Endothelial cell (in vitro differentiated cells): ENCODE data around the gene PADI6. TPM values are rescaled to one million over a fixed set of nuclear protein-coding genes. Genes with fewer than 3 reads are reported as not detected.

Experiments used
- DNase-seq: peaks from one replicate; pipeline ENCODE4 v3.0.0; 2021; ENCODE audit warnings: low spot score
- H3K27ac Mint-ChIP-seq: one replicate; pipeline ENCODE4 v1.8.0; 2021; ENCODE audit warnings: mixed read lengths, inconsistent platforms; ENCODE audit not compliant: unreplicated experiment
- H3K27me3 Mint-ChIP-seq: one replicate; pipeline ENCODE4 v1.8.0; 2021; ENCODE audit warnings: mild to moderate bottlenecking, moderate library complexity, mixed read lengths, inconsistent platforms; ENCODE audit not compliant: unreplicated experiment
- H3K36me3 Mint-ChIP-seq: one replicate; pipeline ENCODE4 v1.8.0; 2021; ENCODE audit warnings: mild to moderate bottlenecking, low read depth, mixed read lengths, inconsistent platforms; ENCODE audit not compliant: unreplicated experiment
- H3K4me1 Mint-ChIP-seq: one replicate; pipeline ENCODE4 v1.8.0; 2021; ENCODE audit warnings: mild to moderate bottlenecking, mixed read lengths, inconsistent platforms; ENCODE audit not compliant: unreplicated experiment
- H3K4me3 Mint-ChIP-seq: one replicate; pipeline ENCODE4 v1.8.0; 2021; ENCODE audit warnings: mild to moderate bottlenecking, mixed read lengths, inconsistent platforms; ENCODE audit not compliant: unreplicated experiment
- H3K9me3 Mint-ChIP-seq: one replicate; pipeline ENCODE4 v1.8.0; 2021; ENCODE audit warnings: mixed read lengths, inconsistent platforms; ENCODE audit not compliant: unreplicated experiment
- total RNA-seq: library from RNA; stranded (reverse); fragmentation: NEBNext Ultra II Directional; extraction: Animal tissue kit (Norgen Biotek cat#: 25700); gene quantifications from one replicate; pipeline ENCODE4 v1.2.1, GENCODE V29; 2021; ENCODE audit not compliant: unreplicated experiment
- TF ChIP-seq, protein P1 (sequence below): fragments of 200-600 bp; sonication (generic); IDR thresholded peaks from one replicate; pipeline ENCODE4 v1.5.0; 2021; ENCODE audit warnings: antibody characterized with exemption; ENCODE audit not compliant: unreplicated experiment

The PADI6 gene
- total RNA-seq, 1 donor from 2014 or later = not detected

DNA sequence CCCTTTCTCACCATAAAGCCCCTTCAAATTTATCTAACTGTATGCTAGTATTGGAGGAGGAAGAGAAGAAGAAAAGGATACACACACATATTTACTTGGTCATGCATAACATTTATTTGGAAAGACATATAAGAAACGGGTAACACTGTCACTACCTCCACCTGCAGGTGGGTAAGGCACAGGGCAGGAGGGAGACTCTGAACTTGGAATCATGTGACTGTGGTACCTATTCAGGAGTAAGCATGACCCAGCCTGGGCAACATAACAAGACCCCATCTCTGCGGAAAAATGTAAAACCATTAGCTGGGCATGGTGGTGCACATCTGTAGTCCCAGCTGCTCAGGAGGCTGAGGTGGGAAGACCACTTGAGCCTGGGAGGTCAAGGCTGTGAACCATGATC lies 1.4 kb upstream of the PADI6 start:
- H3K9me3 Mint-ChIP-seq = no peaks in the 10 kb centered on the region
- DNase-seq = no peak
- no peaks in the 10 kb centered on the region for H3K27me3 Mint-ChIP-seq
- H3K36me3 Mint-ChIP-seq = no peaks in the 10 kb centered on the region
- TF ChIP-seq, protein P1, sequence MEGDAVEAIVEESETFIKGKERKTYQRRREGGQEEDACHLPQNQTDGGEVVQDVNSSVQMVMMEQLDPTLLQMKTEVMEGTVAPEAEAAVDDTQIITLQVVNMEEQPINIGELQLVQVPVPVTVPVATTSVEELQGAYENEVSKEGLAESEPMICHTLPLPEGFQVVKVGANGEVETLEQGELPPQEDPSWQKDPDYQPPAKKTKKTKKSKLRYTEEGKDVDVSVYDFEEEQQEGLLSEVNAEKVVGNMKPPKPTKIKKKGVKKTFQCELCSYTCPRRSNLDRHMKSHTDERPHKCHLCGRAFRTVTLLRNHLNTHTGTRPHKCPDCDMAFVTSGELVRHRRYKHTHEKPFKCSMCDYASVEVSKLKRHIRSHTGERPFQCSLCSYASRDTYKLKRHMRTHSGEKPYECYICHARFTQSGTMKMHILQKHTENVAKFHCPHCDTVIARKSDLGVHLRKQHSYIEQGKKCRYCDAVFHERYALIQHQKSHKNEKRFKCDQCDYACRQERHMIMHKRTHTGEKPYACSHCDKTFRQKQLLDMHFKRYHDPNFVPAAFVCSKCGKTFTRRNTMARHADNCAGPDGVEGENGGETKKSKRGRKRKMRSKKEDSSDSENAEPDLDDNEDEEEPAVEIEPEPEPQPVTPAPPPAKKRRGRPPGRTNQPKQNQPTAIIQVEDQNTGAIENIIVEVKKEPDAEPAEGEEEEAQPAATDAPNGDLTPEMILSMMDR = peak; percentile 19
- no peaks in the 10 kb centered on the region for H3K4me1 Mint-ChIP-seq
- no peak overlapping the region for H3K27ac Mint-ChIP-seq
- H3K4me3 Mint-ChIP-seq = no peak overlapping the region

DNA sequence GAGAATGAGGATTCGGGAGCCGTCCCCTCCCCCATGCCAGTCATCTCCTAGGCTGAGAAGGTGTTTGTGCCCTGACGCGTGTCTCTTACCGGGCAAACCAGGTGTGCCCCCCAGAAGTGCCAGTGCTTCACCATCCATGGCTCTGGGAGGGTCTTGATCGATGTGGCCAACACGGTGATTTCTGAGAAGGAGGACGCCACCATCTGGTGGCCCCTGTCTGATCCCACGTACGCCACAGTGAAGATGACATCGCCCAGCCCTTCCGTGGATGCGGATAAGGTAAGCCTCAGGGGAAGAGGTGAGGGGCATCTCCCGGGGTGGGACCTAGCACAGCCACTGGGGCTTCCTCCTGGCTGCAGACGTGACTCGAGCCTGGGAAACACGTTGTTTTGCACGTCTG lies 959 bp downstream of the PADI6 start:
- Mint-ChIP-seq H3K36me3 (no peaks in the 10 kb centered on the region), H3K4me3 (no peak overlapping the region), H3K27ac (no peak overlapping the region), H3K27me3 (no peaks in the 10 kb centered on the region), H3K4me1 (no peaks in the 10 kb centered on the region), H3K9me3 (no peaks in the 10 kb centered on the region)
- TF ChIP-seq, protein P1 = no peak
- DNase-seq = no peak

DNA sequence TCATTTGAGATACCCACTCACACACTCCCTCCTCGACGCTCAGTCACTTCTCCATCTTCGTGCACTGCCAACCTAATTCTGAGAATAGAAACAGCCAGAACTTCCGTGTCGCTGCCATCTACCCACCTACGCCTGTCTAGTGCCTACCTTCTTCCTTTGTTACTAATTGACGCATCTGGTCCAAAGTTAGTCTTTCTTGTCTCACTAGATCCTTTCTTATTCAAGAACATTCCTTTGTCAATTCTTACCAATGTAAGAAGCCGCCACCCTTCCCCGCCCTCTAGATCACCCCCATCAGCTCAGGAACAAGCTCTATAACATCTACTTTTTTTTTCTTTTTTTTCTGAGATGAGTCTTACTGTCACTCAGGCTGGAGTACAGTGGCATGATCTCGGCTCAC lies 3.7 kb downstream of the PADI6 start:
- Mint-ChIP-seq H3K27me3 (peaks cover 1% of the 10 kb centered on the region), H3K9me3 (no peaks in the 10 kb centered on the region), H3K4me1 (no peaks in the 10 kb centered on the region), H3K36me3 (no peaks in the 10 kb centered on the region), H3K27ac (no peak overlapping the region), H3K4me3 (no peak overlapping the region)
- TF ChIP-seq, protein P1 = no peak
- DNase-seq = no peak

DNA sequence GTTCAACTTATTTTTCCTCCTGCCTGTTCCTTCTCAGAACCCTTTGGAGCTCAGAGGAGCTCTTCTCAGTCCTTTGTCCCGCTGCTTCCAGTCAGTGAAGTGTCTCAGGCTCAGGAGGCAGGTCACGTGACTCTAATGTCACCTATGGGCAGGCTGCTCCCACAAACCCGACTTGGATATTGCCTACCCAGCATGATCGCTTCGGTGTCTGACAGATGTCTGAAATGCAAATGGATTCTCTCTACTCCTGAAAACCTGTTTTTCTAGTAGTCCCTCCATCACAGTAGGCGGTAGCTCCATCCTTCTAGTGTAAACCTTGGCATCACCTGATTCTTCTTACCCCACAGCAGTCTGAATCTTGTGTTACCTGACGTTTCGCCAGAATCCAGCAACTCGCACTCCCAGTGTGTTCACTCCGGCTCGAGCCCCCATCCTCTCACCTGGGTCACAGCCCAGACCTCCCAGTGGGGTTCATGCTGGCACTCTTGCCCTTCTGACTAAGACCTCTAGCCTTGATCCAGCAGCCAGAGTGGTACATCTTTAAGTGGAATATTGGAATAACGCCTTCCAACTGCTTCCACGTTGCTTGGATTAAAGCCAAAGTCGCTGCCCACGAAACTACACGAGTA lies 5.4 kb downstream of the PADI6 start:
- Mint-ChIP-seq H3K4me3 (no peak overlapping the region), H3K27me3 (peaks cover 3% of the 10 kb centered on the region), H3K27ac (no peak overlapping the region)

DNA sequence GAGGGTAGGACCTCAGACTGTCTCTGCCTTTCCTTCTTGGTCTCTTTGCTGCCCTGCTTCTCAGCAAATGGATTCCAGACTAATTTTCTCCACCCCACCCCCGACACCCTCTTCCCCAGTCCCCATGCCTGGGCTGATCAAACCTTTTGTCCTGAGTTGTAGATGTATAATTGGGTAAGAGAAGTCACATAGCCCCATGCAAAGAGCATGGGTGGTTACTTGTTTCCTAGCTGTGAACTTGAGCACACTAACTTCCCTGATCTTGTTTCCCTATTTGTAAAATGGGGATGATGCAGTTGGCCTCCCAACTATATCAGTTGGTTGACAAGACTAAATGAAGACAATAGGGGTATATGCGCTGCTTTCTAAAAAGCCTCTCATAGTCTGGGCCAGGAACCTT lies 9.2 kb downstream of the PADI6 start:
- no peak overlapping the region for H3K27ac Mint-ChIP-seq
- TF ChIP-seq, protein P1 = no peak
- H3K4me1 Mint-ChIP-seq = no peaks in the 10 kb centered on the region
- H3K9me3 Mint-ChIP-seq = no peaks in the 10 kb centered on the region
- H3K27me3 Mint-ChIP-seq = peaks cover 5% of the 10 kb centered on the region
- H3K4me3 Mint-ChIP-seq = no peak overlapping the region
- H3K36me3 Mint-ChIP-seq = no peaks in the 10 kb centered on the region
- no peak for DNase-seq

More for the DNA sequence above, 5.4 kb downstream of the PADI6 start:
- H3K36me3 Mint-ChIP-seq = no peaks in the 10 kb centered on the region
- TF ChIP-seq, protein P1 = no peak
- no peaks in the 10 kb centered on the region for H3K4me1 Mint-ChIP-seq
- no peaks in the 10 kb centered on the region for H3K9me3 Mint-ChIP-seq
- no peak for DNase-seq
